Trophoblast cell (in vitro differentiated cells and primary cell): ENCODE data around the gene LRRN2.

Source experiments
- DNase-seq, 2 donors: peaks; one replicate each; pipeline ENCODE4 v3.0.0-alpha.2; 2016
- H2AFZ ChIP-seq: 2 replicates; pipeline ENCODE4 v1.6.1; 2013; ENCODE audit warnings: low read length, moderate library complexity, mild to moderate bottlenecking; ENCODE audit not compliant: insufficient read depth, poor library complexity
- H2AK5ac ChIP-seq: 2 replicates; pipeline ENCODE4 v1.6.1; 2013; ENCODE audit warnings: mild to moderate bottlenecking, low read length
- H2BK120ac ChIP-seq: 2 replicates; pipeline ENCODE4 v1.6.1; 2013; ENCODE audit warnings: low read length, mild to moderate bottlenecking, moderate library complexity; ENCODE audit not compliant: insufficient read depth, poor library complexity
- H2BK12ac ChIP-seq: 2 replicates; pipeline ENCODE4 v1.6.1; 2013; ENCODE audit warnings: mild to moderate bottlenecking, low read length, moderate library complexity
- H2BK5ac ChIP-seq: 2 replicates; pipeline ENCODE4 v1.6.1; 2013; ENCODE audit warnings: low read length, low read depth, moderate library complexity, mild to moderate bottlenecking; ENCODE audit not compliant: poor library complexity
- H3K14ac ChIP-seq: 2 replicates; pipeline ENCODE4 v1.6.1; 2013; ENCODE audit warnings: mild to moderate bottlenecking, low read length
- H3K18ac ChIP-seq: 2 replicates; pipeline ENCODE4 v1.6.1; 2013; ENCODE audit warnings: mild to moderate bottlenecking, low read length
- H3K23ac ChIP-seq: 2 replicates; pipeline ENCODE4 v1.6.1; 2013; ENCODE audit warnings: low read length
- H3K27ac ChIP-seq: 2 replicates; pipeline ENCODE4 v1.5.1; 2013; ENCODE audit warnings: low read depth, mild to moderate bottlenecking, inconsistent platforms, low read length, moderate library complexity
- H3K27me3 ChIP-seq: 2 replicates; pipeline ENCODE4 v1.6.1; 2013; ENCODE audit warnings: inconsistent platforms, mild to moderate bottlenecking, low read length, moderate library complexity; ENCODE audit not compliant: insufficient read depth
- H3K36me3 ChIP-seq, 2 experiments: 1 replicate in 1 of 2; 2 replicates in 1 of 2; pipeline ENCODE4 v1.6.1; 2013; ENCODE audit warnings: low read length in 2 of 2, mild to moderate bottlenecking in 2 of 2, moderate library complexity in 1 of 2; ENCODE audit not compliant: insufficient read depth in 2 of 2, control insufficient read depth in 1 of 2
- H3K4ac ChIP-seq: 2 replicates; pipeline ENCODE4 v1.6.1; 2013; ENCODE audit warnings: low read depth, mild to moderate bottlenecking, low read length, moderate library complexity
- H3K4me1 ChIP-seq, 2 experiments: 1 replicate in 1 of 2; 2 replicates in 1 of 2; pipeline ENCODE4 v1.6.1; 2013; ENCODE audit warnings: low read length in 2 of 2, mild to moderate bottlenecking in 2 of 2, moderate library complexity in 1 of 2; ENCODE audit not compliant: insufficient read depth in 2 of 2, control insufficient read depth in 1 of 2
- H3K4me2 ChIP-seq: 2 replicates; pipeline ENCODE4 v1.6.1; 2013; ENCODE audit warnings: inconsistent platforms, mild to moderate bottlenecking, low read length, moderate library complexity
- H3K4me3 ChIP-seq: 2 replicates; pipeline ENCODE4 v1.5.1; 2013; ENCODE audit warnings: mild to moderate bottlenecking, low read depth, low read length, inconsistent platforms
- H3K79me1 ChIP-seq: one replicate; pipeline ENCODE4 v1.6.1; 2013; ENCODE audit warnings: low read length
- H3K79me2 ChIP-seq: 2 replicates; pipeline ENCODE4 v1.6.1; 2013; ENCODE audit warnings: low read length, mild to moderate bottlenecking; ENCODE audit not compliant: control insufficient read depth, insufficient read depth, poor library complexity
- H3K9ac ChIP-seq: 2 replicates; pipeline ENCODE4 v1.6.1; 2013; ENCODE audit warnings: mild to moderate bottlenecking, low read length
- H3K9me3 ChIP-seq: 2 replicates; pipeline ENCODE4 v1.6.1; 2013; ENCODE audit warnings: low read depth, mild to moderate bottlenecking, control low read depth, inconsistent platforms, low read length; ENCODE audit not compliant: insufficient read depth
- H4K12ac ChIP-seq: 2 replicates; pipeline ENCODE4 v1.6.1; 2013; ENCODE audit warnings: low read depth, mild to moderate bottlenecking, low read length, moderate library complexity
- H4K8ac ChIP-seq: 2 replicates; pipeline ENCODE4 v1.6.1; 2013; ENCODE audit warnings: low read depth, mild to moderate bottlenecking, low read length, moderate library complexity
- H4K91ac ChIP-seq: one replicate; pipeline ENCODE4 v1.6.1; 2013; ENCODE audit warnings: low read depth, mild to moderate bottlenecking, low read length, moderate library complexity
- WGBS: extraction: QIAGEN DNeasy Blood & Tissue Kit; methylation state at CpG from one replicate; pipeline ENCODE4 v1.1.7; 2013; ENCODE audit warnings: missing lambda C conversion rate; ENCODE audit not compliant: insufficient read length, insufficient coverage; ENCODE audit errors: extremely low coverage; 5-methylcytosine and 5-hydroxymethylcytosine counted together

Gene LRRN2

GRCh38 chr1:204623365-204623893, 62.1 kb downstream of the LRRN2 start:
- no peaks in the 10 kb centered on the region for H3K79me1 ChIP-seq
- H3K4me1 ChIP-seq, result peaks cover 34 to 42% of the 10 kb centered on the region in 2 experiments
- no peaks in the 10 kb centered on the region for H3K79me2 ChIP-seq
- H3K14ac ChIP-seq, result no peak overlapping the region
- no peak overlapping the region for H3K9ac ChIP-seq
- H2BK5ac ChIP-seq, result no peak overlapping the region
- no peak overlapping the region for H3K27ac ChIP-seq
- no peak overlapping the region for H4K8ac ChIP-seq
- H3K9me3 ChIP-seq, result peaks cover 3% of the 10 kb centered on the region
- H3K18ac ChIP-seq, result no peak overlapping the region
- H4K12ac ChIP-seq, result no peak overlapping the region
- no peak overlapping the region for H3K4me2 ChIP-seq
- H3K4ac ChIP-seq, result no peak overlapping the region
- H2BK12ac ChIP-seq, result no peak overlapping the region
- no peak overlapping the region for H2AFZ ChIP-seq
- WGBS, result no CpG with 5 or more reads among the region's 8 CpGs
- H2AK5ac ChIP-seq, result no peak overlapping the region
- H3K27me3 ChIP-seq, result no peaks in the 10 kb centered on the region
- H3K23ac ChIP-seq, result no peak overlapping the region
- H4K91ac ChIP-seq, result no peak overlapping the region
- no peak overlapping the region for H2BK120ac ChIP-seq
- peak; percentile 4 to 9 for DNase-seq
- H3K36me3 ChIP-seq, result no peaks in the 10 kb centered on the region
- no peak overlapping the region for H3K4me3 ChIP-seq

GRCh38 chr1:204621996-204622395, 63.5 kb downstream of the LRRN2 start:
- H3K4me1 ChIP-seq, result peaks cover 30 to 33% of the 10 kb centered on the region in 2 experiments
- no peak overlapping the region for H4K8ac ChIP-seq
- H3K27ac ChIP-seq, result no peak overlapping the region
- no peaks in the 10 kb centered on the region for H3K79me2 ChIP-seq
- H3K9ac ChIP-seq, result no peak overlapping the region
- no peak overlapping the region for H2BK5ac ChIP-seq
- H3K36me3 ChIP-seq, result no peaks in the 10 kb centered on the region
- H4K91ac ChIP-seq, result no peak overlapping the region
- no peak for DNase-seq
- H2BK120ac ChIP-seq, result no peak overlapping the region
- no CpG with 5 or more reads among the region's 4 CpGs for WGBS
- no peaks in the 10 kb centered on the region for H3K27me3 ChIP-seq
- H2AK5ac ChIP-seq, result no peak overlapping the region
- no peak overlapping the region for H3K18ac ChIP-seq
- no peak overlapping the region for H3K4me2 ChIP-seq
- H4K12ac ChIP-seq, result no peak overlapping the region
- no peak overlapping the region for H3K4me3 ChIP-seq
- no peak overlapping the region for H3K23ac ChIP-seq
- H2BK12ac ChIP-seq, result no peak overlapping the region
- no peak overlapping the region for H2AFZ ChIP-seq
- H3K9me3 ChIP-seq, result peaks cover 3% of the 10 kb centered on the region
- no peak overlapping the region for H3K14ac ChIP-seq
- H3K4ac ChIP-seq, result no peak overlapping the region
- H3K79me1 ChIP-seq, result no peaks in the 10 kb centered on the region

- no peak for DNase-seq
- no peak overlapping the region for H3K4me2 ChIP-seq
- no peak overlapping the region for H4K8ac ChIP-seq
- H2AFZ ChIP-seq, result no peak overlapping the region
- no peak overlapping the region for H4K91ac ChIP-seq
- no peak overlapping the region for H2BK12ac ChIP-seq
- H3K14ac ChIP-seq, result no peak overlapping the region
- H2BK5ac ChIP-seq, result no peak overlapping the region
- H3K9me3 ChIP-seq, result peaks cover 3% of the 10 kb centered on the region
- H4K12ac ChIP-seq, result no peak overlapping the region
- H3K9ac ChIP-seq, result no peak overlapping the region
- no CpG with 5 or more reads among the region's 3 CpGs for WGBS
- no peaks in the 10 kb centered on the region for H3K27me3 ChIP-seq
- H3K79me2 ChIP-seq, result no peaks in the 10 kb centered on the region
- no peak overlapping the region for H2BK120ac ChIP-seq
- no peak overlapping the region for H3K4me3 ChIP-seq
- H3K27ac ChIP-seq, result no peak overlapping the region
- no peak overlapping the region for H2AK5ac ChIP-seq
- peaks cover 30 to 33% of the 10 kb centered on the region in 2 experiments for H3K4me1 ChIP-seq
- H3K23ac ChIP-seq, result no peak overlapping the region
- H3K79me1 ChIP-seq, result no peaks in the 10 kb centered on the region
- H3K18ac ChIP-seq, result no peak overlapping the region
- no peaks in the 10 kb centered on the region for H3K36me3 ChIP-seq
- H3K4ac ChIP-seq, result no peak overlapping the region
Observed at GRCh38 chr1:204621396-204621795, 64.1 kb downstream of the LRRN2 start.

DNA sequence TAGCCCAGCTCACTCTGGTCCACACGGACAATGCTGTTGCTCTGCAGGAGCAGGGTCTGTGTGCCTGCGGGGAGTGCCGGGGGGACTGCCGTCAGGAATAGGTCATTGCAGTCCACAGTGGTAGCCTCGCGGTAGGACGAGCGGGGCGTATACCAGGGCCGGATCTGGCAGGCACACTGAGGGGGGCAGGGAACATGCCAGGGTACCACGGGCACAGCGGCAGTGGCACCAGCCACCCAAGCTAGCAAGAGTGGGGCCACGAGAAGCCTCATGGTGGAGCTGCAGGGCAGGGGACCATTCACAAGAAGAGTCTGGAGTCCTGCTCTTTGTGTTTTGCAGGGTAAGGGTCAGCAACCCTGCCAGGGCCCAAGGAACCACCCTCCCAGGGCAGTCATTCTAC, 65.8 kb downstream of the LRRN2 start:
- Histone ChIP-seq H4K91ac (no peak overlapping the region), H3K4ac (no peak overlapping the region), H2AFZ (no peak overlapping the region), H2BK120ac (no peak overlapping the region), H3K18ac (no peak overlapping the region), H3K27me3 (no peaks in the 10 kb centered on the region), H4K8ac (no peak overlapping the region), H2BK12ac (no peak overlapping the region), H3K14ac (no peak overlapping the region), H3K4me2 (no peak overlapping the region), H3K4me1 (peaks cover 25 to 28% of the 10 kb centered on the region in 2 experiments), H3K23ac (no peak overlapping the region), H3K27ac (no peak overlapping the region), H4K12ac (no peak overlapping the region), H2BK5ac (no peak overlapping the region), H3K79me1 (no peaks in the 10 kb centered on the region), H3K36me3 (no peaks in the 10 kb centered on the region), H3K9me3 (peaks cover 3% of the 10 kb centered on the region), H3K4me3 (no peak overlapping the region), H3K9ac (no peak overlapping the region), H2AK5ac (no peak overlapping the region), H3K79me2 (no peaks in the 10 kb centered on the region)
- no peak for DNase-seq
- WGBS, result no CpG with 5 or more reads among the region's 13 CpGs
